ENCODE results near the gene TMBIM1. TPM values are rescaled to one million over a fixed set of nuclear protein-coding genes. Genes with fewer than 3 reads are reported as not detected.

The TMBIM1 gene
- total and polyA plus RNA-seq, 2 donors (not counting 3 experiments of a cell fraction or from before 2014, with no cell fraction given): 141 to 229 TPM

DNA sequence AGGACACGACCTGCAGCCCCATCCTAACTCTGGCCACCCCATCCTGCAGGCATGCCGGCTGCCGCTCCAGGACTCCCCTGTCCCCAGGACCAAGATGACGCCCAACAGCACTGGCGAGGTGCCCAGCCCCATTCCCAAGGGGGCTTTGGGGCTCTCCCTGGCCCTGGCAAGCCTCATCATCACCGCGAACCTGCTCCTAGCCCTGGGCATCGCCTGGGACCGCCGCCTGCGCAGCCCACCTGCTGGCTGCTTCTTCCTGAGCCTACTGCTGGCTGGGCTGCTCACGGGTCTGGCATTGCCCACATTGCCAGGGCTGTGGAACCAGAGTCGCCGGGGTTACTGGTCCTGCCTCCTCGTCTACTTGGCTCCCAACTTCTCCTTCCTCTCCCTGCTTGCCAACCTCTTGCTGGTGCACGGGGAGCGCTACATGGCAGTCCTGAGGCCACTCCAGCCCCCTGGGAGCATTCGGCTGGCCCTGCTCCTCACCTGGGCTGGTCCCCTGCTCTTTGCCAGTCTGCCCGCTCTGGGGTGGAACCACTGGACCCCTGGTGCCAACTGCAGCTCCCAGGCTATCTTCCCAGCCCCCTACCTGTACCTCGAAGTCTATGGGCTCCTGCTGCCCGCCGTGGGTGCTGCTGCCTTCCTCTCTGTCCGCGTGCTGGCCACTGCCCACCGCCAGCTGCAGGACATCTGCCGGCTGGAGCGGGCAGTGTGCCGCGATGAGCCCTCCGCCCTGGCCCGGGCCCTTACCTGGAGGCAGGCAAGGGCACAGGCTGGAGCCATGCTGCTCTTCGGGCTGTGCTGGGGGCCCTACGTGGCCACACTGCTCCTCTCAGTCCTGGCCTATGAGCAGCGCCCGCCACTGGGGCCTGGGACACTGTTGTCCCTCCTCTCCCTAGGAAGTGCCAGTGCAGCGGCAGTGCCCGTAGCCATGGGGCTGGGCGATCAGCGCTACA lies 29.4 kb downstream of the TMBIM1 start:
- CTCF ChIA-PET: no interaction called here
- Histone ChIP-seq H3K36me3 (ENCODE audit: control insufficient read depth in 2 of 2, extremely low read depth in 1 of 2, insufficient read depth in 2 of 2, low read length in 2 of 2) (peaks cover 0 to 37% of the 10 kb centered on the region in 2 experiments), H3K27me3 (ENCODE audit: control insufficient read depth in 2 of 2, insufficient read depth in 2 of 2, low read length in 2 of 2) (no peaks in the 10 kb centered on the region), H3K9me3 (replicated peaks; ENCODE audit: control insufficient read depth, insufficient read depth, low read length) (no peaks in the 10 kb centered on the region), H3K4me2 (ENCODE audit: insufficient read depth, low read length) (no peak overlapping the region), H3K9me1 (replicated peaks; ENCODE audit: control insufficient read depth, extremely low read depth, insufficient read depth, low read length) (no peaks in the 10 kb centered on the region), H3K27ac (ENCODE audit: insufficient read depth, low read depth, low read length) (no peak overlapping the region), H3K4me3 (replicated peaks in 1 of 3; ENCODE audit: insufficient read depth in 1 of 3, low read depth in 1 of 3, low read length in 3 of 3) (no peak overlapping the region), H3K4me1 (ENCODE audit: control insufficient read depth, extremely low read depth, insufficient read depth, low read length) (peaks cover 14% of the 10 kb centered on the region), H3K79me2 (ENCODE audit: control insufficient read depth, insufficient read depth, low read length) (no peaks in the 10 kb centered on the region), H2AFZ (ENCODE audit: low read depth, low read length) (no peak overlapping the region), H4K20me1 (replicated peaks; ENCODE audit: control insufficient read depth, extremely low read depth, insufficient read depth, low read length) (no peaks in the 10 kb centered on the region), H3K9ac (replicated peaks; ENCODE audit: extremely low read depth, insufficient read depth, low read length) (no peak overlapping the region)
- no peak for FAIRE-seq
- dilution Hi-C loops (cut with MboI; ENCODE audit: extremely low pct_ligation_motif_present, low sequenced_read_pairs) (no loop called here), intact Hi-C loops (cut with micrococcal nuclease) (no loop called here)
- POLR2A ChIA-PET: no interaction called here
- TF ChIP-seq FOS (IDR thresholded peaks at IDR 0.05; ENCODE audit: borderline replicate concordance, insufficient read depth, low read length) (no peak), JUN (IDR thresholded peaks at IDR 0.05; ENCODE audit: borderline replicate concordance, insufficient read depth, insufficient read length, low read depth) (no peak), POLR2AphosphoS5 (IDR thresholded peaks at IDR 0.05; ENCODE audit: insufficient read depth, low read depth, low read length) (no peak), MYC (IDR thresholded peaks at IDR 0.05; ENCODE audit: low read depth, low read length) (no peak), EZH2 (IDR thresholded peaks at IDR 0.05; ENCODE audit: borderline replicate concordance, low read depth, low read length, severe bottlenecking) (no peak), POLR2A (IDR thresholded peaks at IDR 0.05; ENCODE audit: low read depth, low read length) (no peak), GATA2 (IDR thresholded peaks at IDR 0.05; ENCODE audit: insufficient read depth, insufficient read length, low read depth, low read length) (no peak)
- TF ChIP-seq, protein P1, sequence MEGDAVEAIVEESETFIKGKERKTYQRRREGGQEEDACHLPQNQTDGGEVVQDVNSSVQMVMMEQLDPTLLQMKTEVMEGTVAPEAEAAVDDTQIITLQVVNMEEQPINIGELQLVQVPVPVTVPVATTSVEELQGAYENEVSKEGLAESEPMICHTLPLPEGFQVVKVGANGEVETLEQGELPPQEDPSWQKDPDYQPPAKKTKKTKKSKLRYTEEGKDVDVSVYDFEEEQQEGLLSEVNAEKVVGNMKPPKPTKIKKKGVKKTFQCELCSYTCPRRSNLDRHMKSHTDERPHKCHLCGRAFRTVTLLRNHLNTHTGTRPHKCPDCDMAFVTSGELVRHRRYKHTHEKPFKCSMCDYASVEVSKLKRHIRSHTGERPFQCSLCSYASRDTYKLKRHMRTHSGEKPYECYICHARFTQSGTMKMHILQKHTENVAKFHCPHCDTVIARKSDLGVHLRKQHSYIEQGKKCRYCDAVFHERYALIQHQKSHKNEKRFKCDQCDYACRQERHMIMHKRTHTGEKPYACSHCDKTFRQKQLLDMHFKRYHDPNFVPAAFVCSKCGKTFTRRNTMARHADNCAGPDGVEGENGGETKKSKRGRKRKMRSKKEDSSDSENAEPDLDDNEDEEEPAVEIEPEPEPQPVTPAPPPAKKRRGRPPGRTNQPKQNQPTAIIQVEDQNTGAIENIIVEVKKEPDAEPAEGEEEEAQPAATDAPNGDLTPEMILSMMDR (IDR thresholded peaks at IDR 0.05; ENCODE audit: extremely low read depth in 1 of 2, insufficient read depth in 1 of 2, low read depth in 1 of 2, low read length in 2 of 2): no peak
- TF ChIP-seq, protein P2, sequence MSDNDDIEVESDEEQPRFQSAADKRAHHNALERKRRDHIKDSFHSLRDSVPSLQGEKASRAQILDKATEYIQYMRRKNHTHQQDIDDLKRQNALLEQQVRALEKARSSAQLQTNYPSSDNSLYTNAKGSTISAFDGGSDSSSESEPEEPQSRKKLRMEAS (IDR thresholded peaks at IDR 0.05; ENCODE audit: insufficient read depth, insufficient read length): no peak
- DNase-seq (ENCODE audit: low read depth, low spot score): no peak
- no TSS peak for BruUV-seq (replicated peaks)
